SK-N-SH (cell line): ENCODE measurements around the gene LLGL1. TPM values are rescaled to one million over a fixed set of nuclear protein-coding genes. Genes with fewer than 3 reads are reported as not detected.

Experiments used
- CTCF ChIA-PET: fragments of 300-600, 350-600 bp; formaldehyde crosslinking; extraction: SDS; loops from one replicate; lab custom pipeline; 2021; lab: Yijun Ruan, JAX
- POLR2A ChIA-PET: fragments of 350-600 bp; sonication (Branson Sonifier 250); formaldehyde crosslinking; extraction: SDS; loops from one replicate; lab custom pipeline; 2020; ENCODE audit warnings: antibody characterized with exemption, inconsistent platforms; lab: Yijun Ruan, JAX
- DNase-seq: peaks from one replicate; pipeline ENCODE4 v3.0.0; 2012
- H2AFZ ChIP-seq: fragments of 200-600 bp; sonication (generic); 2 replicates; pipeline ENCODE4 v1.8.1; 2016; ENCODE audit warnings: antibody characterized with exemption, mild to moderate bottlenecking, low read depth
- H3F3A ChIP-seq: fragments of 200-600 bp; sonication (generic); replicated peaks from 2 replicates; pipeline ENCODE3; 2016; ENCODE audit warnings: antibody characterized with exemption, mild to moderate bottlenecking; ENCODE audit not compliant: insufficient read depth
- H3K27ac ChIP-seq, 2 experiments: fragments of 200-500 bp in 1 of 2; fragments of 200-600 bp in 1 of 2; sonication (Bioruptor generic) in 1 of 2; sonication (generic), shearing (Covaris generic) in 1 of 2; 2 replicates each; pipeline versions ENCODE4 v1.5.1 to v1.6.1; 2014 to 2016; ENCODE audit warnings: low read depth in 2 of 2, inconsistent platforms in 1 of 2, low read length in 1 of 2, mild to moderate bottlenecking in 1 of 2, mixed read lengths in 1 of 2
- H3K27me3 ChIP-seq: fragments of 200-600 bp; sonication (generic), shearing (Covaris generic); 2 replicates; pipeline ENCODE4 v1.6.1; 2016; ENCODE audit warnings: mixed run types; ENCODE audit not compliant: insufficient read depth
- H3K36me3 ChIP-seq, 2 experiments: fragments of 200-500 bp in 1 of 2; fragments of 200-600 bp in 1 of 2; sonication (Bioruptor generic) in 1 of 2; sonication (generic) in 1 of 2; replicated peaks in 1 of 2; 2 replicates each; pipeline versions ENCODE3 to v1.5.1; 2014 to 2016; ENCODE audit warnings: low read length in 1 of 2, mild to moderate bottlenecking in 1 of 2; ENCODE audit not compliant: insufficient read depth in 2 of 2, control insufficient read depth in 1 of 2
- H3K4me1 ChIP-seq, 2 experiments: fragments of 200-500 bp in 1 of 2; fragments of 200-600 bp in 1 of 2; sonication (Bioruptor generic) in 1 of 2; sonication (generic), shearing (Covaris generic) in 1 of 2; 2 replicates each; pipeline versions ENCODE4 v1.5.1 to v1.6.1; 2014 to 2016; ENCODE audit warnings: low read depth in 1 of 2, low read length in 1 of 2, mixed run types in 1 of 2; ENCODE audit not compliant: insufficient read depth in 2 of 2, control insufficient read depth in 1 of 2
- H3K4me2 ChIP-seq: fragments of 200-600 bp; sonication (generic), shearing (Covaris generic); 2 replicates; pipeline ENCODE4 v1.6.1; 2017; ENCODE audit warnings: mixed run types
- H3K4me3 ChIP-seq, 2 experiments: fragments of 200-500 bp in 1 of 2; fragments of 200-600 bp in 1 of 2; sonication (Bioruptor generic) in 1 of 2; sonication (generic), shearing (Covaris generic) in 1 of 2; 2 replicates each; pipeline versions ENCODE4 v1.5.1 to v1.8.1; 2014 to 2016; ENCODE audit warnings: low read depth in 2 of 2, inconsistent platforms in 1 of 2, low read length in 1 of 2, mild to moderate bottlenecking in 1 of 2, mixed read lengths in 1 of 2, moderate library complexity in 1 of 2
- H3K79me2 ChIP-seq: fragments of 200-600 bp; sonication (generic); 2 replicates; pipeline ENCODE4 v1.8.1; 2017; ENCODE audit warnings: mild to moderate bottlenecking; ENCODE audit not compliant: insufficient read depth
- H3K9ac ChIP-seq: fragments of 200-600 bp; sonication (generic); 2 replicates; pipeline ENCODE4 v1.6.1; 2017; ENCODE audit warnings: mixed run types
- H3K9me2 ChIP-seq: fragments of 200-600 bp; sonication (generic); 2 replicates; pipeline ENCODE4 v1.6.1; 2017; ENCODE audit warnings: mixed run types
- H3K9me3 ChIP-seq: fragments of 200-600 bp; sonication (generic); 2 replicates; pipeline ENCODE4 v1.6.1; 2017; ENCODE audit warnings: mixed run types, mild to moderate bottlenecking, moderate library complexity
- H4K20me1 ChIP-seq: fragments of 200-600 bp; sonication (generic); 2 replicates; pipeline ENCODE4 v1.6.1; 2017; ENCODE audit warnings: mild to moderate bottlenecking, mixed run types; ENCODE audit not compliant: insufficient read depth
- CHD2 ChIP-seq: fragments of 150-350 bp; IDR thresholded peaks from 2 replicates; pipeline ENCODE4 v1.6.1; 2018; ENCODE audit warnings: low read length; ENCODE audit not compliant: partially characterized antibody
- ELF1 ChIP-seq: IDR thresholded peaks from 2 replicates; pipeline ENCODE4 v1.4.0; 2012
- EP300 ChIP-seq, 2 experiments: IDR thresholded peaks; 2 replicates each; pipeline versions ENCODE4 v1.4.0 to v1.6.1; 2012; ENCODE audit warnings: borderline replicate concordance in 1 of 2, low read depth in 1 of 2, low read length in 1 of 2
- FOSL2 ChIP-seq: IDR thresholded peaks from 2 replicates; pipeline ENCODE4 v1.4.0; 2012; ENCODE audit warnings: low read depth, mild to moderate bottlenecking, moderate library complexity, borderline replicate concordance
- FOXM1 ChIP-seq: IDR thresholded peaks from 2 replicates; pipeline ENCODE4 v1.4.0; 2012; ENCODE audit warnings: low read depth, mild to moderate bottlenecking
- GABPA ChIP-seq: IDR thresholded peaks from 2 replicates; pipeline ENCODE4 v1.4.0; 2012; ENCODE audit warnings: low read depth, mild to moderate bottlenecking
- GATA2 ChIP-seq: sonication (generic); formaldehyde crosslinking; IDR thresholded peaks from 2 replicates; pipeline ENCODE4 v1.5.0; 2020; ENCODE audit warnings: mild to moderate bottlenecking, missing genetic modification reagents
- IRF3 ChIP-seq: fragments of 150-350 bp; IDR thresholded peaks from 2 replicates; pipeline ENCODE4 v1.6.1; 2016; ENCODE audit warnings: mild to moderate bottlenecking, low read depth, low read length
- MXI1 ChIP-seq: IDR thresholded peaks from 2 replicates; pipeline ENCODE4 v1.6.1; 2012; ENCODE audit warnings: mild to moderate bottlenecking, low read depth, low read length, improper control_type of control experiment
- NRF1 ChIP-seq: IDR thresholded peaks from 2 replicates; pipeline ENCODE4 v1.6.1; 2012; ENCODE audit warnings: low read depth, mild to moderate bottlenecking, low read length
- POLR2AphosphoS5 ChIP-seq: IDR thresholded peaks from 2 replicates; pipeline ENCODE4 v1.6.1; 2012; ENCODE audit warnings: low read depth, low read length
- RAD21 ChIP-seq: IDR thresholded peaks from 2 replicates; pipeline ENCODE4 v1.6.1; 2012; ENCODE audit warnings: mild to moderate bottlenecking, low read length
- REST ChIP-seq: IDR thresholded peaks from 2 replicates; pipeline ENCODE4 v1.6.1; 2012; ENCODE audit warnings: mild to moderate bottlenecking, low read depth, low read length, moderate library complexity
- RFX5 ChIP-seq: IDR thresholded peaks from 2 replicates; pipeline ENCODE4 v1.6.1; 2012; ENCODE audit warnings: mild to moderate bottlenecking, improper control_type of control experiment, low read length
- RXRA ChIP-seq: IDR thresholded peaks from 2 replicates; pipeline ENCODE4 v1.4.0; 2012; ENCODE audit warnings: low read depth, mild to moderate bottlenecking, borderline replicate concordance
- SMC3 ChIP-seq: IDR thresholded peaks from 2 replicates; pipeline ENCODE4 v1.6.1; 2012; ENCODE audit warnings: low read depth, low read length, improper control_type of control experiment
- TEAD4 ChIP-seq: IDR thresholded peaks from 2 replicates; pipeline ENCODE4 v1.4.0; 2012; ENCODE audit warnings: mild to moderate bottlenecking, borderline replicate concordance; ENCODE audit not compliant: insufficient read depth
- WGBS: methylation state at CpG from one replicate; pipeline ENCODE4 v1.1.6; 2017; ENCODE audit warnings: low lambda C conversion rate; 5-methylcytosine and 5-hydroxymethylcytosine counted together
- polyA plus RNA-seq, 3 experiments: library from polyadenylated mRNA; depleted of rRNA; stranded (reverse); fragments of >200 nt; gene quantifications; 2 replicates each; pipeline ENCODE4 v1.2.3, GENCODE V29; 2012
- TF ChIP-seq, protein P1 (sequence below): IDR thresholded peaks from 2 replicates; pipeline ENCODE4; 2012
- TF ChIP-seq, protein P2 (sequence below): IDR thresholded peaks from 2 replicates; pipeline ENCODE4 v1.4.0; 2012; ENCODE audit warnings: low read depth
- TF ChIP-seq, protein P3 (sequence below): fragments of 150-350 bp; IDR thresholded peaks from 2 replicates; pipeline ENCODE4 v1.6.1; 2017; ENCODE audit warnings: antibody characterized with exemption, low read length, low read depth, borderline replicate concordance

LLGL1 gene
- 29.5 and 31.4 TPM in 2 replicates for polyA plus RNA-seq (2012; rRNA removed)
- polyA plus RNA-seq (2012; cell fraction: cytosol; rRNA removed): 10.7 and 20.6 TPM in 2 replicates
- polyA plus RNA-seq (2012; cell fraction: nucleus; rRNA removed): 45.7 and 48.1 TPM in 2 replicates

DNA sequence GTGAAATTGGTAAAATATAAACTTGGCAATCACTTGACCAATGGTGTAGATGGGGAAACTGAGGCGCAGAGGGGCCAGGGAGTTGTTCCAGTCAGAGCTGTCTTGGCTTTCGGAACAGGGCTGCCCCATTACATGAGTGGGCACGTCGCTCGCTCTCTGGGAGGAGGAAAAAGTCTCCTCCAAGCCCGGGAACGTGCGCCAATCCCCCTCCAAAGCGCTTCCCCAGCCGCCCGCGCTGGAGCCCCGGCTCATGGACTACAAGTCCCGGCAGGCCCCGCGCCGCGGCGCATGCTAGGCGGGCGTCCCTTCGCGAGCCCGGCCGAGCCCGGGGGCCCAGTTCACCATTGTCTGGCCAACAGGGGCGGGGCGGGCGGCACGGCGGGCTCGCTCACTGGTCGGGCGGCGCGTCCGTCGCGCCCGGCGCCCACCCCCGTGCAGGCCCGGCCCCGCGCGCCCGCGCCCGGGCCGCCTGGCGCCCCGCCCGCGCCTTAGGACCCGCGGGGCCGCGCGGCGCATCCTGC lies at the start of gene LLGL1:
Gene LLGL1 (plus strand): TSS at position 515 of the 521 bp plus-strand sequence. CDS start 48 bp downstream, outside the sequence.
- no peaks in the 10 kb centered on the region for H3K27me3 ChIP-seq
- 4% methylated on average over 4 of the region's 60 CpGs for WGBS
- CTCF ChIA-PET: interaction anchor here (0.7 to 3.3 kb wide), 3 partner anchors 8 to 83 kb away, joined by 3 to 13 read pairs (median 6); no protein-coding TSS in a partner anchor
- no peaks in the 10 kb centered on the region for H3K9me3 ChIP-seq
- H2AFZ ChIP-seq: peak within 1 kb of the TSS; percentile 90
- H3K27ac ChIP-seq: peak within 1 kb of the TSS in 1 of 2 experiments; percentile 47; a peak in 1 of 4 replicates
- H3K4me3 ChIP-seq: peak within 1 kb of the TSS; percentile 90 to 98
- no peaks in the 10 kb centered on the region for H3K9me2 ChIP-seq
- peaks cover 9 to 23% of the 10 kb centered on the region in 2 experiments; a peak in 2 of 4 replicates for H3K4me1 ChIP-seq
- TF ChIP-seq NRF1 (peak; percentile 66), MXI1 (peak; percentile 43), EP300 (IDR thresholded peaks at IDR 0.05; ENCODE audit: borderline replicate concordance in 1 of 2, low read depth in 1 of 2, low read length in 1 of 2) (no peak), CHD2 (peak; percentile 20), ELF1 (peak; percentile 22; the same call in 1 of the 2 replicates), RAD21 (no peak)
- TF ChIP-seq, protein P1, sequence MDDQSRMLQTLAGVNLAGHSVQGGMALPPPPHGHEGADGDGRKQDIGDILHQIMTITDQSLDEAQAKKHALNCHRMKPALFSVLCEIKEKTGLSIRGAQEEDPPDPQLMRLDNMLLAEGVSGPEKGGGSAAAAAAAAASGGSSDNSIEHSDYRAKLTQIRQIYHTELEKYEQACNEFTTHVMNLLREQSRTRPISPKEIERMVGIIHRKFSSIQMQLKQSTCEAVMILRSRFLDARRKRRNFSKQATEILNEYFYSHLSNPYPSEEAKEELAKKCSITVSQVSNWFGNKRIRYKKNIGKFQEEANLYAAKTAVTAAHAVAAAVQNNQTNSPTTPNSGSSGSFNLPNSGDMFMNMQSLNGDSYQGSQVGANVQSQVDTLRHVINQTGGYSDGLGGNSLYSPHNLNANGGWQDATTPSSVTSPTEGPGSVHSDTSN: peak; percentile 92
- TF ChIP-seq, protein P2, sequence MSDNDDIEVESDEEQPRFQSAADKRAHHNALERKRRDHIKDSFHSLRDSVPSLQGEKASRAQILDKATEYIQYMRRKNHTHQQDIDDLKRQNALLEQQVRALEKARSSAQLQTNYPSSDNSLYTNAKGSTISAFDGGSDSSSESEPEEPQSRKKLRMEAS: peak; percentile 41; the same call in 1 of the 2 replicates
- DNase-seq: peak; percentile 100
- peak within 1 kb of the TSS; percentile 99 for H3K4me2 ChIP-seq
- H3K36me3 ChIP-seq: no peaks in the 10 kb centered on the region
- POLR2A ChIA-PET: no interaction called here
- H3F3A ChIP-seq: no peaks in the 10 kb centered on the region
- peak within 1 kb of the TSS; percentile 82 for H3K9ac ChIP-seq
- H3K79me2 ChIP-seq: peaks cover 40% of the 10 kb centered on the region
- H4K20me1 ChIP-seq: 0 out of 2 replicates have a peak, but pooled peaks cover 17% of the 10 kb centered on the region

DNA sequence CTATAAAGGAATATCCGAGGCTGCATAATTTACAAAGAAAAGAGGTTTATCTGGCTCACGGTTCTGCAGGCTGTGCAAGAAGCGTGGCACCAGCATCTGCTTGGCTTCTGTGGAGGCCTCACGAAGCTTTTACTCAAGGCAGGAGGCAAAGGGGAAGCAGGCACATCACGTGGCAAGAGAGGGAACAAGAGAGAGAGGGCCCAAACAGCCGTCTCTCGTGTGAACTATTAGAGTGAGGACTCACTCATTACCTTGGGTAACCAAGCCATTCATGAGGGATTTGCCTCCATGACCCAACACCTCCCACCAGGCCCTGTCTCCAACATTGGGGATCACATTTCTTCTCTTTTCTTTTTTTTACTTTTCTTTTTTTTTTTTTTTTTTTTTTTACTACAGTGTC lies 49.3 kb upstream of the LLGL1 start:
- WGBS: 74% methylated on average over 7 of the region's 7 CpGs
- CTCF ChIA-PET: no interaction called here
- POLR2A ChIA-PET: no interaction called here
- no peak for TF ChIP-seq ELF1
- TF ChIP-seq RXRA: no peak
- no peak for TF ChIP-seq SMC3
- no peak for TF ChIP-seq TEAD4
- TF ChIP-seq RFX5: no peak
- TF ChIP-seq GABPA: no peak
- TF ChIP-seq IRF3: no peak
- no peak for TF ChIP-seq REST
- TF ChIP-seq, protein P3, sequence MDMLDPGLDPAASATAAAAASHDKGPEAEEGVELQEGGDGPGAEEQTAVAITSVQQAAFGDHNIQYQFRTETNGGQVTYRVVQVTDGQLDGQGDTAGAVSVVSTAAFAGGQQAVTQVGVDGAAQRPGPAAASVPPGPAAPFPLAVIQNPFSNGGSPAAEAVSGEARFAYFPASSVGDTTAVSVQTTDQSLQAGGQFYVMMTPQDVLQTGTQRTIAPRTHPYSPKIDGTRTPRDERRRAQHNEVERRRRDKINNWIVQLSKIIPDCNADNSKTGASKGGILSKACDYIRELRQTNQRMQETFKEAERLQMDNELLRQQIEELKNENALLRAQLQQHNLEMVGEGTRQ: no peak
- TF ChIP-seq POLR2AphosphoS5: no peak
- no peak for TF ChIP-seq FOSL2
- TF ChIP-seq, protein P2: no peak
- TF ChIP-seq FOXM1: no peak
- no peak for TF ChIP-seq GATA2 (CRISPR knock-in tag)
- no peak for TF ChIP-seq RAD21

More for the DNA sequence above, 49.3 kb upstream of the LLGL1 start:
- no peak overlapping the region for H3K9ac ChIP-seq
- H3K9me2 ChIP-seq: no peaks in the 10 kb centered on the region
- H3K36me3 ChIP-seq: no peaks in the 10 kb centered on the region
- H3K4me3 ChIP-seq: no peak overlapping the region
- H3K4me2 ChIP-seq: no peak overlapping the region
- no peak for DNase-seq
- no peaks in the 10 kb centered on the region for H3K4me1 ChIP-seq
- H4K20me1 ChIP-seq: no peaks in the 10 kb centered on the region
- no peak overlapping the region for H3K27ac ChIP-seq
- no peak overlapping the region for H2AFZ ChIP-seq
- no peaks in the 10 kb centered on the region for H3K9me3 ChIP-seq
- H3K27me3 ChIP-seq: no peaks in the 10 kb centered on the region
- H3K79me2 ChIP-seq: no peaks in the 10 kb centered on the region
- H3F3A ChIP-seq: no peaks in the 10 kb centered on the region
